ENCODE data around the gene MEA1.
"Not testable (repeated sequence)": the region's sequence is repeated elsewhere in the genome, so short reads cannot be mapped to it uniquely, and the experiment has no call there.

DNA sequence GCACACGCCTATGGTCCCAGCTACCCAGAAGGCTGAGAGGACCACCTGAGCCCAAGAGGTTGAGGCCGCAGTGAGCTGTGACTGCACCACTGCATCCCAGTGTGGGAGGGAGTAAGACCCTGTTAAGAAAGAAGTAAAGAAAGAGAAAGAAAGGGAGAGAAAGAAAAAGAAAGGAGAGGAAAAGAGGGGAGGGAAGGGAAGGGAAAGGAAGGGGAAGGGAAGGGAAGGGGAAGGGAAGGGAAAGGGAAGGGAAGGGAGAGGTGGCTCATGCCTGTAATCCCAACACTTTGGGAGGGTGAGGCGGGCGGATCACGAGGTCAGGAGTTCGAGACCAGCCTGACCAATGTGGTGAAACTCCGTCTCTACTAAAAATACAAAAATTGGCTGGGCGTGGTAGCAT, 27.7 kb upstream of the MEA1 start:
- not testable (repeated sequence) for TF ChIP-seq CTCF, POLR2A (IDR thresholded peaks at IDR 0.05)
